Neural cell (in vitro differentiated cells): ENCODE data around the gene HAGHL. TPM values are rescaled to one million over a fixed set of nuclear protein-coding genes. Genes with fewer than 3 reads are reported as not detected.

Experiments used
- H2AFZ ChIP-seq: fragments of 200-600, 300-800 bp; sonication (generic), shearing (Covaris generic); 2 replicates; pipeline ENCODE4 v1.6.0; 2014; ENCODE audit warnings: low read depth, mild to moderate bottlenecking, antibody characterized with exemption, low read length, moderate library complexity
- H3F3A ChIP-seq: fragments of 200-600 bp; shearing (Covaris generic); 2 replicates; pipeline ENCODE4 v1.6.1; 2016; ENCODE audit warnings: mild to moderate bottlenecking, moderate library complexity, mixed read lengths, antibody characterized with exemption, low read length; ENCODE audit not compliant: insufficient read depth, poor library complexity, severe bottlenecking
- H3K27ac ChIP-seq: fragments of 200-600, 300-800 bp; sonication (generic), shearing (Covaris generic); 2 replicates; pipeline ENCODE4 v1.5.1; 2014; ENCODE audit warnings: mild to moderate bottlenecking, low read length, moderate library complexity
- H3K27me3 ChIP-seq: fragments of 300-800, 200-600 bp; sonication (generic), shearing (Covaris generic); 2 replicates; pipeline ENCODE4 v1.6.0; 2014; ENCODE audit warnings: mild to moderate bottlenecking, low read depth, low read length, moderate library complexity; ENCODE audit not compliant: insufficient read depth
- H3K36me3 ChIP-seq: fragments of 300-800, 200-600 bp; sonication (generic), shearing (Covaris generic); 2 replicates; pipeline ENCODE4 v1.5.1; 2014; ENCODE audit warnings: mild to moderate bottlenecking, antibody characterized with exemption, low read length, moderate library complexity; ENCODE audit not compliant: insufficient read depth
- H3K4me2 ChIP-seq: fragments of 300-800, 200-600 bp; sonication (generic), shearing (Covaris generic); 2 replicates; pipeline ENCODE4 v1.6.0; 2014; ENCODE audit warnings: mild to moderate bottlenecking, low read length
- H3K4me3 ChIP-seq: fragments of 300-800, 200-600 bp; sonication (generic), shearing (Covaris generic); 2 replicates; pipeline ENCODE4 v1.5.1; 2014; ENCODE audit warnings: mild to moderate bottlenecking, low read length, moderate library complexity
- H3K79me2 ChIP-seq: fragments of 200-600 bp; shearing (Covaris generic); replicated peaks from 2 replicates; pipeline ENCODE4 v1.6.0; 2014; ENCODE audit warnings: mild to moderate bottlenecking, low read length, moderate library complexity; ENCODE audit not compliant: insufficient read depth
- H3K9ac ChIP-seq: fragments of 300-800, 200-600 bp; sonication (generic), shearing (Covaris generic); 2 replicates; pipeline ENCODE4 v1.6.1; 2016; ENCODE audit warnings: mild to moderate bottlenecking, low read length, mixed read lengths
- H3K9me2 ChIP-seq: fragments of 200-600 bp; shearing (Covaris generic); 2 replicates; pipeline ENCODE4 v1.6.1; 2016; ENCODE audit warnings: mild to moderate bottlenecking, low read length, mixed read lengths; ENCODE audit not compliant: insufficient read depth
- H3K9me3 ChIP-seq: fragments of 200-600, 300-800 bp; sonication (generic), shearing (Covaris generic); 2 replicates; pipeline ENCODE4 v1.6.1; 2016; ENCODE audit warnings: mild to moderate bottlenecking, mixed run types, low read length, moderate library complexity, mixed read lengths
- H4K20me1 ChIP-seq: fragments of 200-600 bp; shearing (Covaris generic); 2 replicates; pipeline ENCODE4 v1.6.1; 2016; ENCODE audit warnings: mild to moderate bottlenecking, mixed run types; ENCODE audit not compliant: insufficient read depth
- CTCF ChIP-seq: fragments of 450-650 bp; IDR thresholded peaks from 2 replicates; pipeline ENCODE4 v1.5.1; 2014; ENCODE audit warnings: antibody characterized with exemption, mild to moderate bottlenecking, moderate library complexity; ENCODE audit not compliant: poor library complexity, severe bottlenecking
- EP300 ChIP-seq: fragments of 450-650 bp; conservative IDR thresholded peaks from 2 replicates; pipeline ENCODE4 v1.6.1; 2014; ENCODE audit warnings: antibody characterized with exemption, mild to moderate bottlenecking, moderate library complexity; ENCODE audit not compliant: poor library complexity, severe bottlenecking
- EZH2 ChIP-seq: fragments of 200-600, 300-800 bp; shearing (Covaris generic), sonication (generic); IDR thresholded peaks from 2 replicates; pipeline ENCODE4 v1.6.1; 2014; ENCODE audit warnings: antibody characterized with exemption, low read length, borderline replicate concordance, mild to moderate bottlenecking; ENCODE audit not compliant: insufficient read depth, poor library complexity, severe bottlenecking
- MXI1 ChIP-seq: fragments of 450-650 bp; conservative IDR thresholded peaks from 2 replicates; pipeline ENCODE4 v1.6.1; 2014; ENCODE audit warnings: antibody characterized with exemption, mild to moderate bottlenecking; ENCODE audit not compliant: poor library complexity, severe bottlenecking
- POLR2AphosphoS5 ChIP-seq: IDR thresholded peaks from 2 replicates; pipeline ENCODE4 v1.6.1; 2012
- RAD21 ChIP-seq: fragments of 450-650 bp; conservative IDR thresholded peaks from 2 replicates; pipeline ENCODE4 v1.6.1; 2014; ENCODE audit warnings: antibody characterized with exemption, mild to moderate bottlenecking, moderate library complexity
- SMC3 ChIP-seq: fragments of 450-650 bp; conservative IDR thresholded peaks from 2 replicates; pipeline ENCODE4 v1.6.1; 2014; ENCODE audit warnings: antibody characterized with exemption, mild to moderate bottlenecking, moderate library complexity; ENCODE audit not compliant: poor library complexity
- TAF1 ChIP-seq: IDR thresholded peaks from 2 replicates; pipeline ENCODE4 v1.6.1; 2012; ENCODE audit warnings: low read depth
- polyA plus RNA-seq: library from polyadenylated mRNA; depleted of rRNA; stranded (reverse); fragments of >200 nt; gene quantifications from 2 replicates; pipeline ENCODE4 v1.2.3, GENCODE V29; 2014
- TF ChIP-seq, protein P1 (sequence below): IDR thresholded peaks from 2 replicates; pipeline ENCODE4 v1.6.1; 2012; ENCODE audit warnings: borderline replicate concordance

Gene HAGHL
- polyA plus RNA-seq, 1 donor from 2014 or later = 28.3 TPM

- H3K4me2 ChIP-seq = no peak overlapping the region
- no peaks in the 10 kb centered on the region for H3K79me2 ChIP-seq
- no peaks in the 10 kb centered on the region for H3K9me2 ChIP-seq
- H3K9me3 ChIP-seq = no peaks in the 10 kb centered on the region
- H3K27me3 ChIP-seq = no peaks in the 10 kb centered on the region
- no peak overlapping the region for H2AFZ ChIP-seq
- H4K20me1 ChIP-seq = no peaks in the 10 kb centered on the region
- TF ChIP-seq CTCF (no peak), SMC3 (no peak), MXI1 (no peak), POLR2AphosphoS5 (no peak), TAF1 (no peak), RAD21 (no peak), EZH2 (no peak), EP300 (no peak)
- TF ChIP-seq, protein P1, sequence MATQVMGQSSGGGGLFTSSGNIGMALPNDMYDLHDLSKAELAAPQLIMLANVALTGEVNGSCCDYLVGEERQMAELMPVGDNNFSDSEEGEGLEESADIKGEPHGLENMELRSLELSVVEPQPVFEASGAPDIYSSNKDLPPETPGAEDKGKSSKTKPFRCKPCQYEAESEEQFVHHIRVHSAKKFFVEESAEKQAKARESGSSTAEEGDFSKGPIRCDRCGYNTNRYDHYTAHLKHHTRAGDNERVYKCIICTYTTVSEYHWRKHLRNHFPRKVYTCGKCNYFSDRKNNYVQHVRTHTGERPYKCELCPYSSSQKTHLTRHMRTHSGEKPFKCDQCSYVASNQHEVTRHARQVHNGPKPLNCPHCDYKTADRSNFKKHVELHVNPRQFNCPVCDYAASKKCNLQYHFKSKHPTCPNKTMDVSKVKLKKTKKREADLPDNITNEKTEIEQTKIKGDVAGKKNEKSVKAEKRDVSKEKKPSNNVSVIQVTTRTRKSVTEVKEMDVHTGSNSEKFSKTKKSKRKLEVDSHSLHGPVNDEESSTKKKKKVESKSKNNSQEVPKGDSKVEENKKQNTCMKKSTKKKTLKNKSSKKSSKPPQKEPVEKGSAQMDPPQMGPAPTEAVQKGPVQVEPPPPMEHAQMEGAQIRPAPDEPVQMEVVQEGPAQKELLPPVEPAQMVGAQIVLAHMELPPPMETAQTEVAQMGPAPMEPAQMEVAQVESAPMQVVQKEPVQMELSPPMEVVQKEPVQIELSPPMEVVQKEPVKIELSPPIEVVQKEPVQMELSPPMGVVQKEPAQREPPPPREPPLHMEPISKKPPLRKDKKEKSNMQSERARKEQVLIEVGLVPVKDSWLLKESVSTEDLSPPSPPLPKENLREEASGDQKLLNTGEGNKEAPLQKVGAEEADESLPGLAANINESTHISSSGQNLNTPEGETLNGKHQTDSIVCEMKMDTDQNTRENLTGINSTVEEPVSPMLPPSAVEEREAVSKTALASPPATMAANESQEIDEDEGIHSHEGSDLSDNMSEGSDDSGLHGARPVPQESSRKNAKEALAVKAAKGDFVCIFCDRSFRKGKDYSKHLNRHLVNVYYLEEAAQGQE = no peak
- H3K9ac ChIP-seq = no peak overlapping the region
- no peaks in the 10 kb centered on the region for H3F3A ChIP-seq
- H3K27ac ChIP-seq = no peak overlapping the region
- H3K4me3 ChIP-seq = no peak overlapping the region
- H3K36me3 ChIP-seq = no peaks in the 10 kb centered on the region
Measured at GRCh38 chr16:734208-734980, 7.5 kb downstream of the HAGHL start.

DNA sequence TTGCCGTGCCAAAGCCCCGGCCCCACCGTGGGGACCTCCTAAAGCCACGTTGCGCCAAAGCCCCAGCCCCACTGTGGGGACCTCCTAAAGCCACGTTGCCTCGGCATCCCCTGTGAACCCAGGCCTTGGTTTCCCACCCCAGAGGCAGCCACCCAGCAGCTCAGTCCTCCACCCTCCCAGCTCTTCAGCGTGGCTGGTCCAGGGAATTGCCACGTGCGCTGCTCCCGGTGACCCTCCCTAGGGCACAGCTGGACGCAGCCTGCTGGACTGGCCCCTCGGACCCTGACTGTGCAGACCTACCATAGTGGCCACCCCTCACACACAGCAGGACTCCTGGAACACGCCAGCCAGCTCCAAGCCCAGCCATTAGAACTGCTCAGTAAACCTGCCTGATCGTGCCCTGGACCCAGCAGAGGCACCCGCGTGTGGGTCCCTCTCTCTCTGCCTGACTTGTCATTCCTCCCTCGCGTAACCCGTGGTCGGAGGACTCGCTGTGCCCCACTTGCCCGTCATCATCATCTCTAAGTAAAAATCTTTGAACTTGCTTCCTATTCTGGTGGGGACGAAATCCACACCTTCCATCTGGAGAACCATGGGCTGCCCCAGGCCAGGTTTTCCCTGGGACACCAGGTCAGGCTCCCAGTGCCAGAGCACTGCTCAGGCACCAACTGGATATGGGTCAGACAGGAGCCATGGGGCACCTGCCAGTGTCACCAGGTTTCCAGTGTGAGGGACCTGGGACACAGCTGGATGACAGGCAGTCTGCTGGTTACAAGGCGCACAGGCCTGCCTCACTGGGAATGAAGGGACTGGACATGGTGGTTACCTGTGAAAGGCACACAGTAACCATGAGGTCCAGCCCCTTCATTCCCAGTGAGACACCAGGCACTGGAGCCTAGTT, 8.3 kb downstream of the HAGHL start:
- TF ChIP-seq POLR2AphosphoS5 (no peak), MXI1 (no peak), EZH2 (no peak), RAD21 (no peak), EP300 (no peak), SMC3 (no peak), CTCF (no peak), TAF1 (no peak)
- TF ChIP-seq, protein P1 = no peak
- H3K27ac ChIP-seq = no peak overlapping the region
- no peak overlapping the region for H2AFZ ChIP-seq

More for the DNA sequence above, 8.3 kb downstream of the HAGHL start:
- Histone ChIP-seq H3K9ac (no peak overlapping the region), H3K79me2 (peaks cover 4% of the 10 kb centered on the region), H3K4me2 (no peak overlapping the region), H3K27me3 (no peaks in the 10 kb centered on the region), H3F3A (no peaks in the 10 kb centered on the region), H3K9me3 (no peaks in the 10 kb centered on the region), H4K20me1 (no peaks in the 10 kb centered on the region), H3K9me2 (no peaks in the 10 kb centered on the region), H3K36me3 (no peaks in the 10 kb centered on the region), H3K4me3 (no peak overlapping the region)
